ENCODE data around the gene PTCH2.

The PTCH2 gene, protein sequence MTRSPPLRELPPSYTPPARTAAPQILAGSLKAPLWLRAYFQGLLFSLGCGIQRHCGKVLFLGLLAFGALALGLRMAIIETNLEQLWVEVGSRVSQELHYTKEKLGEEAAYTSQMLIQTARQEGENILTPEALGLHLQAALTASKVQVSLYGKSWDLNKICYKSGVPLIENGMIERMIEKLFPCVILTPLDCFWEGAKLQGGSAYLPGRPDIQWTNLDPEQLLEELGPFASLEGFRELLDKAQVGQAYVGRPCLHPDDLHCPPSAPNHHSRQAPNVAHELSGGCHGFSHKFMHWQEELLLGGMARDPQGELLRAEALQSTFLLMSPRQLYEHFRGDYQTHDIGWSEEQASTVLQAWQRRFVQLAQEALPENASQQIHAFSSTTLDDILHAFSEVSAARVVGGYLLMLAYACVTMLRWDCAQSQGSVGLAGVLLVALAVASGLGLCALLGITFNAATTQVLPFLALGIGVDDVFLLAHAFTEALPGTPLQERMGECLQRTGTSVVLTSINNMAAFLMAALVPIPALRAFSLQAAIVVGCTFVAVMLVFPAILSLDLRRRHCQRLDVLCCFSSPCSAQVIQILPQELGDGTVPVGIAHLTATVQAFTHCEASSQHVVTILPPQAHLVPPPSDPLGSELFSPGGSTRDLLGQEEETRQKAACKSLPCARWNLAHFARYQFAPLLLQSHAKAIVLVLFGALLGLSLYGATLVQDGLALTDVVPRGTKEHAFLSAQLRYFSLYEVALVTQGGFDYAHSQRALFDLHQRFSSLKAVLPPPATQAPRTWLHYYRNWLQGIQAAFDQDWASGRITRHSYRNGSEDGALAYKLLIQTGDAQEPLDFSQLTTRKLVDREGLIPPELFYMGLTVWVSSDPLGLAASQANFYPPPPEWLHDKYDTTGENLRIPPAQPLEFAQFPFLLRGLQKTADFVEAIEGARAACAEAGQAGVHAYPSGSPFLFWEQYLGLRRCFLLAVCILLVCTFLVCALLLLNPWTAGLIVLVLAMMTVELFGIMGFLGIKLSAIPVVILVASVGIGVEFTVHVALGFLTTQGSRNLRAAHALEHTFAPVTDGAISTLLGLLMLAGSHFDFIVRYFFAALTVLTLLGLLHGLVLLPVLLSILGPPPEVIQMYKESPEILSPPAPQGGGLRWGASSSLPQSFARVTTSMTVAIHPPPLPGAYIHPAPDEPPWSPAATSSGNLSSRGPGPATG

DNA sequence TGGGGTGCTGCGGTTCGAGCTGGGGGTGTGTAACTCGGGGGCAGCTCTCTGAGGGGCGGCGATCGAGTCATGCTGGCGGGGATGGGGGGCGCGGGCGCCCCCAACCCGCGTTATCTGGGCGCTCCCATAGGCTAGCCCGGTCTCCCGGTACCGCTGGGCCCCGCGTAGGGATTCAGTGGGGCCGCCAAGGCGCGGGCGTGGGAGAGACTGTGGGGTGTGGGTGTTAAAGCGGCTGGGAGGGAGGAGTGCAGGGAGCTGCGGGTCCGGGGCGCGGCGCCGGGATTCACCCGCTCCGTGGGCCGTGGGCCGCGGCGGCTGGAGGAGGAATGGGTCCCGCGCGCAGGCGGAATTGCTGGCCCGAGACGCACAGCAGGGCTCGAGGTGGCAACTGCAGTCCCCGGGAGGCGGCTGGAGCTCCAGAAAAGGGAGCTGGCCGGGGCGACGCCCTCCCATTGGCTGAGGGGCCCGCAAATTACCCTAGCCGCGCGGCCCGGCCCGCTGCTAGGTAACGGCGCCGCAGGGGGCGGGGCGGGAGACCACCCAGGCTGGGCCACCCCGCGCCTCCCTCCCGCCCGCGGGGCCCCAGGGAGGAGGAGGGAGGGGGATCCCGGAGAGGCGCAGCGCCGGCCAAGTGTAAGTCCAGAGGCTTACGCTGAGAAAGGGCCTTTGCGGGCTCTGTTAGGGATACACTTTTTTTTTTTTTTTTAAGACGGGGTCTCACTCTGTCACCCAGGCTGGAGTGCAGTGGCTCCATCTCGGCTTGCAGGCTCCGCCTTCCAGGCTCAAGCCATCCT lies at the start of gene PTCH2:
Gene PTCH2, minus strand, starts transcription at position 392 of the 794 bp plus-strand sequence. Its CDS starts 321 bp downstream, at position 71.
- DNase-seq = peak; percentile 23 to 67

DNA sequence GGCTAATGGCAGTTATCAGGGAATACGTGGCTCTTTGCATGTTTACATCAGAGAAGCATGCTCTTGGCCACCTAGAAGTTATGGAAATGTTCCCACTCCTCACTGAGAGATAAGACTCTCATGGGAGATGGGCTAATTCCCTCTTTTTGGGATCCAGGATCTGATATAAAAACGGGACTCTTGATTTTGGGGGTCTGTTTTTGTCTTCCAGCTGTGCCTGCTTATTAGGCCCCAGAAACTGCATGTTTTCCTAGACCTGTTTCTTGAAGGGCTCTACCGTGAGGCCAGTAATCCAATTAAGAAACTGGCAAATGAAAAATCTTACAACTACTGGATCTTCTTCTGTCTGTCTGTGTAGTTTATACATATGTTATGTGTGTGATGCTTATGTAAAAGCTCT lies 47.0 kb upstream of the PTCH2 start:
- no peak for DNase-seq

DNA sequence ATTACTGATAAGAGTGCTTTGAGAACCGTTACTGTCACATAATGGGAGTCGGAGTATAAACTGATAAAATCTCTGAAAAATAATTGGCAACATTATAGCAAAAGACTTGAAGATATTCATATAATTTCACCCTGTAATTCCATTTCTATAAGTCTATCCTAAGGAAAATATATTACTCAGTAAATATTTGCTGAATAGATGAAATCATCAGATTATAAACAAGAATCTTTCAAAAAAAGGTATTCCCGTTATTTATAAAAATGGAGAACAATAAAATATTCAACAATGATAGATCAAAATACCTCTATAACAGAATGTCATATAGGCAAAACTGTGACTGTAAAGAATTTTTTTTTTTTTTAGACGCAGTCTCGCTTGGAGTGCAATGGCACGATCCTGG lies 42.4 kb upstream of the PTCH2 start:
- no peak for DNase-seq

DNA sequence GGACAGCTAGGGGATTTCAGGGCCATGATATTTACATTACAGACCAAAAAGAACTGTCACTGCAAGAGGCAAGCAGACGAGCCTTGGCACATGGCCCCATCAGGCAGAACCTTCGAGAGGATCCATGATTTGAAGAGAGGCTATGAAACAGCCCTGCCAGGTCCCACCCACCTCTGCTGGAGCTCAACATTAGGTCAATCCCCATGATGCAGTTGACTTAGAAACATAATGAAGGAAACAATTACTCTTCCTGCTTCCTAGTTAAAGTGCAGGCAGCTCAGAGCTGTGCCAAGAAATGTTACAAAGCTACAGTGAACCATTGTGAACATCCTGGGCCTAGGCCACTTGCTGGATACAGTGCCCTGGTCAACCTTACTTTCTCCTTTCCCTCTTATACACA lies 41.7 kb upstream of the PTCH2 start:
- DNase-seq = no peak

DNA sequence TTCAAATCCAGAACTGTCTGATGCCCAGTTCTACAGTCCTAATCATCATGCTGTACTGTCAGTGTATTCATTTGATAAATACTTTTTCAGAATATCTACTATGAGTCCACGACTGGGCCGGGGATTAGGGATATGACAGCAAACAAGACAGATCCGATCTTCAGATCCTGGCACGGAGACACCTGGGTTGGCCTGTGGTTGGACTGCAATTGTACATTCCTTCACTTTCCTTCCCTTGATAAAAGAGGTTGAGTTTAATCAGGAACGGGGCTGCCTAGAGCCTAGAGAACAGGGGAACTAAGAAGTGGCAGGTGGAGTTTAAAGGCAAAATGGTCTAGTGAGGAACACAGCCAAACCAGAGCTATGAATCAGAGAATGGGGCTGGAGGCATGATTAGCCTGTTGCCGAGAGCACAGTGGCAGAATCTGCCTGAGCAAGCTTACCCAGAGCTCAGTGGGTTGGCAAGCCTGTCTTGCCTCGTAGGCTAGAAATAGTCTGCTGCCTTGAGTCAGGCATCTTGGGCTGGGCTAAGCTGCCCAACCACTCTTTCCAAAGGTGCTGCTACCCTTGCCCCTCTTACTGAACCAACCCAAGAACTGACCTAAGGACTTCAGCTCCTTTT lies 38.1 kb upstream of the PTCH2 start:
- no peak for DNase-seq

DNA sequence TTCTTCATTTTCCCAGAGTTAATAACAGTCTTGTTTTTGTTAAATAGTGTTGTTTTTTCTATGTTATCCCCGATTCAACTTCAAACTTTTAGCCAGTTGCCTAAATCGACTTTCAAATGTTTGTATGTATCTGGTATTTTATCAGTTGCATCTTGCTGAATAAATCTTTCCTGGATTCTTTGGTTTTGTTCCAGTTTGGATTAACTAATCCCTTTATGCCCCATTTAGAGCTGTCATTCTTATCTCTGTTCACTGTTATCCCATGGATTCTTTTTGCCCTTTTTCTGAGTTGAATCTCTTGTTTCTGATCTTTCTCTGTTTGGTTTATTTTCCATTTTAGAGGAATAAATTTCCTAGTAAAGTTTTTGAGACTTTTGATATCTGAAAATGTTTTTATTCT lies 31.1 kb upstream of the PTCH2 start:
- no peak for DNase-seq

DNA sequence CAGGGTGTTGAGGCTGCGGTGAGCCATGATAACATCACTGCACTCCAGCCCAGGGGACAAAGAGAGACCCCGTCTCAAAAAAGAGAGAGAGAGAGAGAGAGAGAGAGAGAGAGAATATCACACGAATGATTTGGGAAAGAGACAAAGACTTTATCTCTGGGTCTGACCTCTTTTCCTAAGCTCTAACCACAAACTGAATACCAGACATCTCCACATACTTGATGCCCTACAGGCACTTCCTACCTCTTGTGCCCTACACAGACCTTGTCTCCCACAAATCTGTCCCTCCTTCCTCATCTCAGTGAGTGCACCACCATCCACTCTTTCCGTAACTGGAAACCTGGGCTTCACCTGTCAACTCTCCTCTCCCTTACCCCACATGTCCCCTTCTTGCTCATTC lies 27.0 kb upstream of the PTCH2 start:
- no peak for DNase-seq

DNA sequence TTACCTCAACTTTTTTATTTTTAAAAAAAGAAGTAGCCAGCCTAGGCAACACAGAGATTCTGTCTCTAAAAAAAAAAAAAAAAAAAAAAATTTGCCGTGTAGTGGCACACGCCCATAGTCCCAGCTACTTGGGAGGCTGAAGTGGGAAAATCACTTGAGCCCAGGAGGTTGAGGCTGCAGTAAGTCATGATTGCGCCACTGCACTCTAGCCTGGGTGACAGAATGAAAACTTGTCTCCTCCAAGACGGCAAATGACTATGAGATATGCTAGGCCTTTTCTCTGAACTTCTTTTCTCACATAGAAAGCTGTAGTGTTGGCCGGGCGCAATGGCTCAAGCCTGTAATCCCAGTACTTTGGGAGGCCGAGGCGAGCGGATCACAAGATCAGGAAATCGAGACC lies 24.7 kb upstream of the PTCH2 start:
- no peak for DNase-seq

DNA sequence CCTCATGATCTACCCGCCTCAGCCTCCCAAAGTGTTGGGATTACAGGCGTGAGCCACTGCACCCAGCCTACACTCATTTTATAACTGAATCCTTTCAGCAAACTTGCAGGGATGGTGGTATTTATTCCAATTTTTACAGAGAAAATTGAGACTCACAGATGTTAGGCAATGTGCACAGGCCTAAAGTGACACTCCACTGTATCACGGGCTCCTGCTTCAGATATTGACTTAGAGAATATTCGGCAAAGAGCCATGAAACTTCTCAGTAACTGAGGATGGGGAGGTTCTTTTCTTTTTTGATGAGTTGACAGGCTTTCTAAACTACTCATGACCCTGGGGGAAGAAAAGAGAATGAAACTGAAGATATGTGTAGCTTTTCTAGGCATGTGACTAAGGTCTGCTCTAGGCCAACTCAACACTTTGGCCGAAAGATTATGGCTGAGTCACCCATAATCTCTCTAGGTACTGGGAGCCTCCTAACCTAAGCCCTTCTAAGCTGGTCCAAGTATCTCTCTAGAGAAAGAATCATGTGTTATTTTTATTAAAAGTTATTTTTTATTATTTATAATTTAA lies 19.9 kb upstream of the PTCH2 start:
- DNase-seq = no peak

DNA sequence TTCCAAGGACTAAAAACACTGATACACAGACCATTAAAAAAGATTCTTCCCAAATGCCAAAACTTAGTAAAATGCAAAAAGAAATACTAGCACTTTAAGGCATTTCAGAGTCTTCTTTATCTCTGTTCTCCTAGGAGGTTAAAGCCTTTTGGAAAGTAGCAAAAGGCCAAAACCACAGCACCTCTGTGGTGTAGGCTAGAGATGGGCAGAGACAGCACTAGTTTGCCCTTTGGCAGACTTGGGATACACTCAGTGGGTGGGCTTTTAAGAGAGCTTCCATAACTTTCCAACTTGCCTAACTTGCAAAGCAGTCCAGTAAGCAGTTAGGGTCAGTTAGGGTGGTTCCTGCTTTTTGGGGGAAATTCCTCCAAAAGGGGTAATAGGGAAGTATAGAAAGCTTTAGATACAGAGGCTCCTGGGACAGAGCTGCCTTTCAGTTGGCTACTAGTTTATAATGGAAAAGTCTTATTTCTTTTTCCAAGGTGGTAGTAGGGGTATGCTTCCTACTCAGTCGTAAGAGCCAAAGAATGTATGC lies 17.9 kb upstream of the PTCH2 start:
- DNase-seq = no peak

DNA sequence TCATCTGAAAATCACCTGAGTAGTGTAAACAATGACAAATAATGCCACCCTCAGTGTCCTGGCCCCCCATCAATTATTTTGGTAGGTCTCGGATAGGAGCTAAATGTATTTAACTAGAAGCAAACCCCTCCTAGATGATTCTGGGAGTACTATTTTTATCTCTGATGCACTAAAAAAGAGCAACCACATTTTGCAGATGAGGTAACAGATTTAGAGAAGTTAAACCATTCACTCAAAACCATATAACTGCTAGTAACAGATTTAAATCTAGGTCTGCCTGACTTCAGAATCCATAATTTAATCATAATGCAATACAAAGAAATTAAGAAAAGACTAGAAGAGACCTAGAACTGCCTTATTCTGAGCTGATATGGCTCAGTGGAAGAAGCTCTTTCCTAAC lies 17.3 kb upstream of the PTCH2 start:
- no peak for DNase-seq

DNA sequence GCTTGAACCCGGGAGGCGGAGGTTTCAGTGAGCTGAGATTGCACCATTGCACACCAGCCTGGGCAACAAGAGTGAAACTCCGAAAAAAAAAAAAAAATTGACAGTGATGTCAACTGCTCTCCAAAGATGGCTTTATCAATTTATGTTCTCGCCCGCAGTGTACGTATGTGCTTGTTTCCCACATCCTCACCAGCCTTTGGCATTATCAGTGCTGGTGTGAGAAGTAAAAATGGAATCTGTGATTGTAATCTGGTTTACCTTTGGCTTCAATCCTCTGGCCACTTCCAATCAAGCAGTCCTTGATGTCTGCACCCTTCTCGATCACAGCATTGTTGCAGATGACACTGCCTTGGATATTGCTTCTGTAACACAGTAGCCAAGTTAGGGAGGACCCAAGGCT lies 14.4 kb upstream of the PTCH2 start:
- DNase-seq = no peak

DNA sequence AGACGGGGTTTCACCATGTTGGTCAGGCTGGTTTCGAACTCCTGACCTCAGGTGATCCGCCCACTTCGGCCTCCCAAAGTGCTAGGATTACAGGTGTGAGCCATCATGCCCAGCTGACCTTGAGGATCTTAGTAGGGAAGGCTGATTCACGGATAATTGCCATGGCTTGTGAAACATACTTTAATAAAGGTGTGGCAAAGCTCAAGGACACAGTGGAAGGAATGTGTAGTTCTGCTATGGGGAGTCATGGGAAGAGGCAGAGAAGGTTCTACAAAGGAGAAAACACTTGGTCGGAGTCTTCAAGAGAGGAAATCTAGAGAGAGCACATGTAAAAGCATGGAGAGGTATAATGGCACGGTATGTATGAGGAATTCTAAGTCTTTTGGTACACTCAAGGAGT lies 12.7 kb upstream of the PTCH2 start:
- DNase-seq = no peak

DNA sequence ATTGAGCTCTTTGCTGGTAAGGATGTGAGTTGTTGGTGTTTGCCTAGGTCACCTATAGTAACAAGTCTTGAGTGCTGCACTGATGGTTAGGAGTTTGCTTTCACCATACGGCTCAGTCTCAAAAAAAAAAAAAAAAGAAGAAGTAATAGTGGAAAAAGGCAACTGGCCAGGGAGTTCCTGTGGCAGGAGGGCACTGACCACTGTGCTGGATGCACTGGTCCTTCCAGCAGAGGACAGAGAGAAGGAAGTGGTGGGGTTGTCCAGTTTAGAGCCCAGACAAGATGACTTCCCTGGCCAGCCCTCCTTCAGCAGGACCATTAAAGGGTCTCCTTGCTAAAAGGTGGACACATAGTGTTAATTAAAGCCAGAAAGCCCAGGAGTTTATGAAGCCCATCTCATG lies 11.9 kb upstream of the PTCH2 start:
- no peak for DNase-seq

DNA sequence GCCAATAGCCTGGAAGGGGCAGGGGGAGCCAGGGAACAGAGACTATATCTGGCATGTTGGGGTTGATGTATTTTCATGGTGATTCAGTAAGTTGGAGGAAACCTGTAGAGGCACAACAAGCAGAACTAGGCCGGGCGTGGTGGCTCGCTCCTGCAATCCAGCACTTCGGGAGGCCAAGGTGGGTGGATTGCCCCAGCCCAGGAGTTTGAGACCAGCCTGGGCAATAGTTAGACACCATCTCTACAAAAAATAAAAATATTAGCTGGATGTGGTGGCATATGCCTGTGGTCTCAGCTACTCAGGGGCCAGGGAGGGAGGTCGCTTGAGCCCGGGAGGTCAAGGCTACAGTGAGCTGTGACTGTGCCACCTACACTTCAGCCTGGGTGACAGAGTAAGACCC lies 10.1 kb upstream of the PTCH2 start:
- DNase-seq = no peak

DNA sequence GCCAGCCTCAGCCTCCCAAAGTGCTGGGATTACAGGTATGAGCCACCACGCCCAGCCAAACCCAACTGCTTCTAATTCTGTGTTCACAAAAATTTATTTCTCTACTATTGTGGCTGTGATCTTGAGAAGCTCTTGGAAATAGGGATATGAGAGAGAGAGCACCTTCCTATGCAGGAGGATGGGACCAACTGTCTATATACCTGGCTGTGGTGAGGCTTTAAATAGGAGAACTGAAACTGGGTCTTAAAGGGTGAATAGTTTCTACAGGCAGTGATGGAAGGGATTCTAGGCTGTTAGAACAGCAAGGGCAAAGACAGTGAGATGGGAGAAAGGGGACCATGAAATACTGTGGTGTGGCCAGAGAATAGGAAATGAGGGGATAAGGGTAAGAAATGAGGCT lies 8.3 kb upstream of the PTCH2 start:
- DNase-seq = no peak

DNA sequence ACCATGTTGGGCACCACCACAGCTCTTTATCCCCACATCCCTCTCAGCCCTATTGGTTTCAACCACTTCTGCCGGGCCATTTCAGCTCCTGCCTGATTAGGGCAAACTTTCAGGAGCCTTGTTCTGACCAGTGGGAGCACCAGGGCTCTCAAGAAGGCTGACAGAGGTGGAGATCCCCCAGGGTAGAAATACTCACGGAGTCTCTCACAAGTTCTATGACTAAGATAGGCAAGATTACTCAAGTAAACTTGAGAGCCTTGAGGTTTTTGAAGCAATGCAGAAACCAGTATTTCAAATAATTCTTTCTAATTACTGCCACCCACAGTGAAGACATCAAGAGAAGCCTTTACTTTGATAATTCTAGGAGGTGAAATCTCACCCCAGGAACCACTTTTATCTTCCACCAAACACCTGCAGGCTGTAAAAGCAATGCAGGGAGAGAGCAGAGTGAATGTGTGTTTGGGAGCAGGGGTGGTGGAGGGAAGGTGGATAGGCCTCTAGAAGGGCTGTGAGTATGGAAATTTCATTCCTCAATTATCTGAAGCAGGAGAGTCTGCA lies 6.6 kb upstream of the PTCH2 start:
- DNase-seq = no peak

DNA sequence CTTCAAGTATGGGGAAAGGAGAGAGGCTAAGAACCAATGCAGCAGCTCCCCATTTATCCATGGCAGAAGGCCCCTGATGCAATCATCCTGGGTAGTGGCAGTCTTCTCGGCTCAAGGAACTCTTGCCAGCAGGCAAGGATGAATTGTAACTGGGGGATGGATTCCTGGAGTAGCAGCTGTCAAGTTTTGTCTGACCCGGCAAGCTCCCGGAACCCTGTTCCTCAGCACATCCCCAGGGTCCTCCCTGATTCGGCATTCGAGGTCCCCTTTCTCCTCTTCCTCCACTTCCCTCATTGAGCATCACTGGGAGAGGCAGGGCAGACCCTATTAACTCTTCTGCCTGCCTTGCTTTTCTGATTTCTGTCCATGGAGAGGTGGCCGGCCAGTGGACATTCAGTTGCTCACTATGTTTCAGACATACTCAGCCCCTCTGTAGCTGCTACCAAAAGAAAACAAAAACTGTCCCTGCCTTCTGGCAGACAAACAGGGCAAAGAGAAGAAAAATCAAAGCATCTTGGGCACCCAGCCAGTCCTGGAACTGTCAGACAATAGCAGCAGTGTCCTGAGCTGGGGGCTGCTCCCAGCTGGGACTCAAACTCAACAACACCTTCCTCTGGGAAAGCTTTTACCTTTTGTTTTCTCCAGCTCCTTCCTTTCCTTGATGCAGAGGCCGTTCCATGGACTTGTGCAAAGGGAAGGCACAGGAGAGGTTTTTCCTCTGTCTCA lies 5.6 kb upstream of the PTCH2 start:
- peak in 1 of 2 experiments; percentile 15 for DNase-seq

DNA sequence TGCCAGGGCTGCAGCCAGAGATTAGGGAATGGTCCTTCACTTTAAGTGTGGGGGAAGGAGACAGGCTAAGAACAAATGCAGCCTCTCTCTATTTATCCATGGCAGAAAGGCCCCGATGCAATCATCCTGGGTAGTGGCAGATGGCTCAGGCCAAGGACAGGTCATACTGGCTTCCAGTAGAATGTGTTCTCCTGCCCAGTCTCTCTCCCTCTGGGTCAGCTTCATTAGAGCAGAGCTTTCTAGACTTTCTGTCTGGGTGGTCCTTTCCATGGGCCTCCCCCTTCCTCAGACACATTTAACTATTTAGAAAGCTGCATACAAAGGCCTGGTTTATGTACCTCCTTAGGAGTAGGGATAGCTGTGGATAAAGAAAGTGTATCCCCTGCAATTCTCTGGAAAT lies 4.8 kb upstream of the PTCH2 start:
- DNase-seq = no peak

DNA sequence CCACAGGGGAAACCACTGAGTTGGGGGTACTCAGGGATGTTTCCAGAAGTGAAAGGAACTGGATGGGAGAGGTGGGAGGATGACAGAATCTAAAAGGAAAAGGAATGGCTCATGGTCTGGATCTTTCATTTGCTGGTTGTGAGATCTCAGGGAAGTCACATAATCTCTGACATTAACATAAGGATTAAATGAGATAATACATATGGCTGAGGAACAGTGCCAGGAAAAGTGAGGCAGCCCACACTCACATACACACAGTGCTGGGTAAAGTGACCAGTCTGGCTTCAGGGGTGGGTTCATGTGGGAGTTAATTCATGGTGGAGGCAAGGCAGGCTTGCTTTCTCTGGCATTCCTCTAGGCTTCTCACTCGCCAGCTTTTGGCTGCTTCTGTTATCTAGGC lies 3.9 kb upstream of the PTCH2 start:
- DNase-seq = no peak

DNA sequence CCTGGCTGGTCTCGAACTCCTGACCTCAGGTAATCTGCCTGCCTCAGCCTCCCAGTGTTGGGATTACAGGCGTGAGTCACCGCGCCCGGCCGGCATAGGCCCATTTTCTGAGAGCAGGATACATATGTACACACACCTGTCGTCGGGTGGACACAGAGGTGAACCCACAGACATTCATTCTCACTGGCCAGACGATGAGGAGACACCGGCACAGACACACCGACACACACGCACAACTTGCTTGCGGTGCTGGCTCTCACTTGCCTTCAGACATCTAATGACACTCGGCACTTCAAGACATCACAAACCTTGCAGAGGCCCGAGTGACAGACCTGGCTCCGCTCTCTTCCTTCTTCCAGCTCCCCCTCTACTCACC lies 579 bp downstream of the PTCH2 start:
- DNase-seq = no peak
